GM19099 (cell line): Measurements from ENCODE around the gene PLEK2.

Source experiments
- POLR2A ChIP-seq: IDR thresholded peaks from 3 replicates; pipeline ENCODE4 v1.6.1; 2011; ENCODE audit warnings: low read depth; ENCODE audit not compliant: insufficient read length; ENCODE audit errors: extremely low read depth

Gene PLEK2, protein sequence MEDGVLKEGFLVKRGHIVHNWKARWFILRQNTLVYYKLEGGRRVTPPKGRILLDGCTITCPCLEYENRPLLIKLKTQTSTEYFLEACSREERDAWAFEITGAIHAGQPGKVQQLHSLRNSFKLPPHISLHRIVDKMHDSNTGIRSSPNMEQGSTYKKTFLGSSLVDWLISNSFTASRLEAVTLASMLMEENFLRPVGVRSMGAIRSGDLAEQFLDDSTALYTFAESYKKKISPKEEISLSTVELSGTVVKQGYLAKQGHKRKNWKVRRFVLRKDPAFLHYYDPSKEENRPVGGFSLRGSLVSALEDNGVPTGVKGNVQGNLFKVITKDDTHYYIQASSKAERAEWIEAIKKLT

DNA sequence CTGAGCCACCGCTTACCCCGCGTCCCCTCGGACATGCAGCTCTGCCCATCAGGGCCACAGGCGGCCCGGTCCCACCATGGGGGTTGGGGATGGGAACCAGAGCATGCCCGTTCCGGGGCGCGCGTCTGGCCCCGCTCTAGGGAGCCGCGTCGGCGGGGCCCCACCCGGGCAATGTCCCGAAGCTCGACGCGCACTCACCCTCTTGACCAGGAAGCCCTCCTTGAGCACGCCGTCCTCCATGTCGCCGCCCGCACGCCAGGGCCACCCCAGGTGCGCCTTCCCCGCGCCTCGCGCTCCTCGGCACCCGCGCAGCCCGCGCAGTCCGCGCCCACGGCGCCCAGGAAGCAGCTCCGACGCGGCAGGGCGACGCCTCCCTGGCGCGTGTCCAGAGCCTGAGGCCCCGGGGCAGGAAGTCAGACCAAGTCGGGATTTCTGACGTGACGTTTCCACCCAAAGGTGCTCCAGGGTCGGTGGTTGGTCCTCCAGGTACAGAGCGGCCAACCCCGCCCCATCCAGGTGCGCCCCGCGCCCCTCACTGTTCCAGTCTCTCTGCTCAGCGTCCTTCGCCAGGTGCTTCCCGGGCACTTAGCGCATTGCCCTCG is at the start of gene PLEK2:
PLEK2 (minus strand) TSS at position 346 of the 602 bp plus-strand sequence; CDS start at position 240, 106 bp downstream.
- no peak for TF ChIP-seq POLR2A

DNA sequence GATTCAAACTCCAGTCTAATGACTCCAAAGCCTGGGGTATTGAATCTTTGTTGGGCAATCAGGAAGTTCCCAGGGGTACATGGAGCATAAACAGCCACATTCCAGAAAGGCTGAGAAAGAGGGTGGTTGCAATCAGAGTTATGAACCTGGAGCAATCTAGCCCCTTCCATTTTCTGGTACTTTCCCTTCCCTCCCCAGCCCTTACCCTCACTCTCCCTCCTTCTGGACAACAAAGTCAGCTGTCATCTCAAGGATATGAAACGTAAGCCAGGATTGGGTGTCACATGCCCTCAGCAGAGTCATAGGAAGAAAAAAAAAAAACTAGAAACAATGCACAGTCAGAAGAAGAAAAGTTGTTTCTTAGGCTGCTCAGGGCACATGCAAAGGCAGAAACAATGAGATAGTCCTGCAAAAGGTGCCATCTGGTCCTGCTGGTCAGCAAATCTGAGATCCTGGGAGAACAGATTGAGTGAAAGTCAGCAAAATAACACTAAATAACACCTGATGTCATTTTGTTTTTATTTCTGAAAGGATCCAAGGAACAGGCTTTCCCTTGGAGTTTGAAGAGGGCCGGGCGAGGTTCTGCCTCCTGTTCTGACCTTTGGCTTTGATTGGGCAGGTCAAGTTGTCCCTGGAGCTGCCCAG is 49.5 kb upstream of the PLEK2 start:
- no peak for TF ChIP-seq POLR2A

DNA sequence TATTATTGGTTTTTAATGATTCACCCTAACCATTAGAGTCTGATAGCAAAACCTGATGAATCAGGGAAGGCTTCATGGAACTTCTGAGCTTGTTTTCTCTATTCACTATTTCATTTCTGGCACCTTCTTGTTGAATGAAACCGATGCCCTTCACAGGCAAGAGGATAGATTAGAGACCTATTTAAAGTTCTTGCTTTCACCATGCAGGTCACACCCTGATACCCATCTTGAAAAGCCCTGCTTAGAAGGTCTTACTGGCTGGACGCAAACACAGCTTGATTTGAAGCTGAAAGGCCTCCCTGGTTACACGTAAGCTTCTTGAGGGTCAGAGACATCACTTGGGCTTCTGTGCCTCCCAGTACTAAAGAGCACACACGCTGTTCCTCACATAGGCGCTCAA is 47.4 kb upstream of the PLEK2 start:
- TF ChIP-seq POLR2A, result no peak

DNA sequence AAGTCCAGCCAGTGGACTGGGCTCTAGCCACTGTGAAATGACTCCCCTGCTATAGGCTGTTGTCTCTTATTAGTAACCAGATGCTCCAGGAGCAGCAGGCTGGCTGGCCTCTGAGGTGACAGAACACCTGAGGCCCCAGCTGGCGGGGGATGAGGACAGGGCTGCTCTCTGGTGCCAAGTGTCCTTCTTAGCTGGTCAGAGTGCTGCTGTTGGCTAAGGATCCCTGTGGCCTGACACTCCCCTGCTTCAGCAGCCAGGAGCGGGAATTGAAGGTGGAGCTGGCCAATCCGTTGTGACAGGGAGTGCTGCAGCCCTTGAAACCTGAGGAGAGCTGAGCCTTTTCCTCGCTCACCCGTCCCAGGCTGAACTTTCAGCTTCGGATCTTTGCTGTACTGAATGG is 45.8 kb upstream of the PLEK2 start:
- TF ChIP-seq POLR2A, result no peak

DNA sequence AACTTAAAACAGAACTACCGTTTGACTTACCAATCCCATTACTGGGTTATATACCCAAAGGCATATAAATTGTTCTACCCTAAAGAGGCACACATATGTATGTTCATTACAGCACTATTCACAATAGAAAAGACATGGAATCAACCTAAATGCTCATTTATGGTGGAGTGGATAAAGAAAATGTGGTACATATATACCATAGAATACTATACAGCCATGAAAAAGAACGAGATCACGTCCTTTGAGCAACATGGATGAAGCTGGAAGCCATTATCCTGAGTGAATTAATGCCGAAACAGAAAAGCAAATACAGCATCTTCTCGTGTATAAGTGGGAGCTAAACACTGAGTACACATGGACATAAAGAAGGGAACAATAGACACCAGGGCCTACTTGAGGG is 44.8 kb upstream of the PLEK2 start:
- no peak for TF ChIP-seq POLR2A

DNA sequence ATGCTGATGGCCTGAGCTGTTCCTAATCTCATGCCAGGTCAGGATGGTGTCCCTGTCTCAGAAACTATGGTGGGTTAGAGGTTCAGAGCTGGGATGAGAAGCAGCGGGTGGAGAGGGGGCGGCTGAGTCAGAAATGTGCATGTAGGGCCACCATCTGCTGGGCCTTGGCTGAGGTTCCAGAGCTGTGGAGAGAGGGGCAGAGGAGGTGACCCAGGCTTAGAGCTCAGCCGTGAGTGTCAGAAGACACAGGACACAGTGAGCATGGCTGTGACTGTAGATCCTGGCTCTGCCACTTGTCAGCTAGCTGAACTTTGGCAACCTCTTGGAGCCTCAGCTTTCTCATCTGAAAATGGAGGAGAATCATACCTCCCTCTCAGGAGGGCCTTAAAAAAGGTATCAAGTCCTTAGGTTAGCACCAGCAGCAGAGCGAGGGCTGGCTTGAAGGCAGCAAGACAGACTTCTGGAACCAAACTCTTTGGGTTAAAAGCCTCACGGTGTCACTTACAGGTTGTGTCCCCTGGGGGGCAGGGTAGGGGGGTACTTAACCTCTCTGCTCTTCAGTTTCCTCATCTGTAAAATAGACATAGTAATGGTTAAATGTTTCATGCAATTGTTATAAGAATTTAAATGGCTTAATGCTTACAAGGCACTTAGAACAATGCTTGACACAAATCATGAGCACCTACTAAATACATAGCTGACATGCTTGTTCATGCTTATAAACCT is 41.8 kb upstream of the PLEK2 start:
- no peak for TF ChIP-seq POLR2A

DNA sequence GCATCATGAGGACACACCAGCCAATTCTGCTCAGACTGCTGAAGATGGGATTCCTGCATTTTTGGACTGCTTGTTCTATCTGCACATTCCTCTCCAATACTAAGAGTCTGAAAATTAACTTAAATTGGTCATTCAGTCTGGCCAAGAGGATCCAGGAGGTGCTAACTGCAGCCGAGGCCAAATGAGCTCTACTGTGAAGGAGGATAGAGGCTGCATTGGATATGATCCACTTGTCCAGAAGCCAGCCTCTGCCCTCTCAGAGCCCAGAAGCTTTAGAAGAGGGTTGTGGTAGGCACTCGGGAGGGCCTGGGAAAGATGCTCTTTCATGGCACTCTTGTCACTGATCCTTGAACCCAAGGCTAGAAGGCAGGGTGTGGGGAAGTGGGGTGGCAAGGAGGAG is 37.1 kb upstream of the PLEK2 start:
- TF ChIP-seq POLR2A, result no peak

DNA sequence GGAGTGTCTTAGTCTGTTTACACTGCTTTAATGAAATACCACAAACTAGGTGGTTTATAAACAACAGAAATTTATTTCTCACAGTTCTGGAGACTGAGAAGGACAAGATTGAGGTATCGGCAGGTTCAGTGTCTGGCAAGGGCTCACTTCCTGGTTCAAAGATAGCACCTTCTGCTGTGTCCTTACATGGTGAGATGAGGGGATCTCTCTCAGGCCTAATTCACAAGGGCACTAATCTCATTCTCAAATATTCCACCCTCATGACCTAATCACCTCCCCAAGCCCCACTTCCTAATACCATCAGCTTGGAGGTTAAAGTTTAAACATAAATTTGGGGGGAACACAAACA is 35.0 kb upstream of the PLEK2 start:
- TF ChIP-seq POLR2A, result no peak

DNA sequence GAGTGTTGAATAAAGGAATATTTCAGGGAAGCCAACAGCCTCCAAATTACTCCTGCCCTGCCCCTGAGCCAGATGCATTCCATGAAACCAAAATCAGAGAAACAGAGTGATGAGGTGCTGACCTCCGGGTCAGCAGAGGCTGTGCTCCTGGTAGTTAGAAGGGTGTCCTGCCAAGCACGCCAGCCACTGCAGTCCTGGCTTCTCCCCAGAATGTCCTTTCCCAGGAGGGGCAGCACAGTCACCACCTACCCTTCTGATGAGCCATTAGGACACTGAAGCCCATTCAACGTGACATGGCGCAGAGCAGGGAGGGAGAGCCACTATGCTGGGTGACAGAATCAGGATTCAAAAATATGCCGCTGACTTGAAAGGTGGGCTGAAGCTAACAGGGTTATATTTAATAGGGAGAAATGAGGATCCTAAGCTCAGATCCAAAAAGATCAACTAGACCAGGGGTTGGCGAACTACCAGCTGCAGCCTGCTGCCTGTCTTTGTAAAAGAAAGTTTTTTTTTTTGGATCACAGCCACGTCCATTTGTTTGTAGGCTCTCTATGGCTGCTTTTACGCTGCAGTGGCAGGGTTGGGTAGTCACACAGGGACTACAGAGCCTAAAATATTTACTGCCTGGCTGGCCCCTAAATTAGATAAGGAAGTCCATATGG is 34.5 kb upstream of the PLEK2 start:
- TF ChIP-seq POLR2A, result no peak

DNA sequence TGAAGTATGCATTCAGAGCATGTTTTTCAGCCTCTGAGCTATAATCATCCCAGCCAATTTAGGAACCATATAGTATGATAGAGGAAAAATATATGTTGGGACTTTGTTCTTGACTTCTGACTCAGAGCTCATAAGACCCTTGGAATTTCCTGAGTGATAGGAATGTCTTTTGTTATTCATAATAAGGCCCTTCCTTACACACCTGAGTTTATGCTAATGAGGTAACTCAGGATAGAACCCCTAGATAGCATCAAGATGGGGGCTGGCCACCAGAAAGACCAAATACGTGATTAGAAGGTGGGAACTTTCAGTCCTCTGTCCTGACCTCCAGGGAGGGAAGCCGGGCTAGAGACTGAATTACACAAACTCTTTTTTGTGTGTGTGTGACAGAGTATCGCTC is 32.4 kb upstream of the PLEK2 start:
- TF ChIP-seq POLR2A, result no peak

DNA sequence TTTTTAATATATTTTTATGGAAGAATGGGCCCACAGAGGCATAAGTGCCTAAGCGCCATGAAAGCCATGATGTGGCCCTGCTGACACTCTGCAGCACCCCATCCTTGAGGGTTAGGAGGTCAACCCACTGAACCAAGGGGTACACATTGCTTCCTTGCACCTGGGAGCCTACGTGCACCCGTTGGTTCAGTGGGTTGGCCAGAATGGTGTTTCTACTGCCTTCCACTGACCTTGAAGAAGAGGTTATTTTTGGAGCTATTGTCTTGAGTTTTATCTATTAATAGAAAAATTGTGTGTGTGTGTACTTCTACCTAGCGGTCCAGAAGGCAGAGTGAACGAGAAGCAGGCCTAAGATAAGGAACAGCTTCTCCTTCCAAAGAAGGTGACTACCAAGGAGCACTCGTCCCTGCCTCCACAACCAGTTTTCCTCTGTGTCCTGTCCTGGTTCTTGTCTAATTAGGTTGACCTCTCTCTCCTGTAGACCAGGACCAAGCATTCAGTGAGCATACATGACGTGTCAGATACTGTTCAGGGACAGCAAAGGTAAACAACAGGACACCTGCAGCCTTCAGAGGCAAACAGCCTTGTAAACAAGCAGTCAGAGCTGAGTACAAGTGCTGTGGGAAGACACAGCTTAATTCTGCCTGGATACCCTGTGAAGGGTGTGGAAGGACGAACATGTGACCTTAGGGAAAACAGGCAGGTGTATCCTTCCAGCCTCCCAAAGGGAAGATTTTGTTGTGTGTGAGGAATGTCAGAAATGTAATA is 30.4 kb upstream of the PLEK2 start:
- no peak for TF ChIP-seq POLR2A

DNA sequence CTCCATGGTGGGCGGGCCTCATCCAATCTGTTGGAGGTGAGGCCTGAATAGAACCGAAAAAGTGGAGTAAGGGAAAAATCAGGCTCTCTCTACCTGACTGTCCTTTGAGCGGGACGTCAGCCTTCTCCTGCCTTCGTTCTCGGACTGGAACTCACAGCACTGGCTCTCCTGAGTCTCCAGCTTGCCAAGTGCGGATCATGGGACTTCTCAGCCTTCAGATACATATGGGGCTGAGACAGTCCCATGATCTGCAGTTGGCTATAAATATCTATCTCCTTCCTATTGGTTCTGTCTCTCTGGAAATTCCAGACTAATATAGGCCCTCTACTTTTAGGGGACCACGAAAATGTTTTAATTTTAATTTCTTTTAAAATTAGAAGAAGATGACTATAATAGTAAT is 29.7 kb upstream of the PLEK2 start:
- TF ChIP-seq POLR2A, result no peak

DNA sequence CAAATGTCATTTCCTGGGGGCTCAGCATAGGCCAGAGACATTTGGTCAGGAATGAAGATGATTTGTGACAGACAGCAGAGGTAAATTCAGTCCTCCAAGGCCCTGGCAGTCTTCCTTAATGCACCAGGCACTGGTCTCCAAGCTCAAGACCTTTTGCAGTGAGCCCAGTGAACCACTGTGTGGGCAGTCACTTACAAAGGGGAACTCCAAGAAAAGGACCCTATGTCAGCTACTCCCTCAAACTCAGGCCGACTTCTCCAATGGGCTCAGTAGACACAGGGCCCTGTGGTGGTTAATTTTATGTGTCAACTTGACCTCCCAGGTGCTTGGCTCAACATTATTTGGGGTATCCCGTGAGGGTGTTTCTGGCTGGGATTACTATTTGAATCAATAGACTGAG is 29.3 kb upstream of the PLEK2 start:
- no peak for TF ChIP-seq POLR2A

DNA sequence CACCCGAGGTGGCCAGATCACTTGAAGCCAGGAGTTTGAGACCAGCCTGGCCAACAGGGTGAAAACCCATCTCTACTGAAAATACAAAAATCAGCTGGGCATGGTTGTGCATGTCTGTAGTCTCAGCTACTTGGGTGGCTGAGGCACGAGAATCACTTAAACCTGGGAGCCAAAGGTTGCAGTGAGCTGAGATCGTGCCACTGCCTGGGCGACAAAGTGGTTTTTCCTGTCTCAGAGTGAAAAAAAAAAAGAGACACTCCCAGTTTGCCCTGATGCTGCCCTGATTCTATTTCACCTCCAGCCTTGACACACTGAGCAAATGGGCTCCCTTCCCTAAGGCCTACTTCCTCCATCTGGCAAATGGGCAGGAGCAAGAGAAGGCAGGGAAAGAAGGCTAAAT is 28.5 kb upstream of the PLEK2 start:
- no peak for TF ChIP-seq POLR2A
